Hypothalamus (tissue), 51 donors: ENCODE results near the gene LEAP2.

Source experiments
- DNase-seq, 51 donors: peaks; one replicate each; lab custom pipeline; 2025; lab: John Stamatoyannopoulos, UW

Gene LEAP2, protein sequence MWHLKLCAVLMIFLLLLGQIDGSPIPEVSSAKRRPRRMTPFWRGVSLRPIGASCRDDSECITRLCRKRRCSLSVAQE

DNA sequence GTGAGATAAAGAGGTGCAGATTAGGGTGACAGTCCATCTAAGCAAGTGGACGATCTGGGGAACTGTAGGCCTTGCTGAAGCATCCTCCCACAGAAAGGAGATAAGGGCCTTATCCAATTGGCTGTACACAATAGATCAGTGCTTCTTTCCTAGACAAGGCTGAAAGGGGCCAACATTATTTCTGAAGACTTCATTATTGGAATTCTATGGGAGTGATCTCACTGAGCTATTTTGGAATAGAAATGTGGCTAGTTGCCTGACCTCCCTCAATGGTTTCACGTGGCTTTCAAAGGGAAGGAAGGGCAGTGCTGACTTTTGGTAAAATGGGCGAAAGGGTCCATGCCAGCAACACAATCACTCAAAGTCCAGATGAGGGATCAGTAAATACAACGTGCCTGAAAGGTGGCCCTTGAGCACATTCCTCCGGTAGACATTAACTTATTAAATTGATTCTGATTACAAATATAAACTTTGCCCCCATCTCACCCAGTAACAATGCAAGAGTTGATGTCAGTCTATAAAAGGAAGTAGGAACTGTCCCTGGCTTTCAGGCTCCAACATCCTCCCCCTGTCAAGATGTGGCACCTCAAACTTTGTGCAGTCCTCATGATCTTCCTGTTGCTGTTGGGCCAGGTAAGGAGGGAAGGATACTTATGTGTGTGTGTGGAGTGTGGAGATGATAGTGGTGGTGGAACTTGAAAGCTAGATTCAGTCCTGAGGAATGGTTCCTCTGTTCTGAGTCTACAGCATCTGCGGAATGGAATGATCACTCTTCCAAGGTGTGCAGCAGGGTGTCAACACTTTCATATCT is at the start of gene LEAP2:
LEAP2 (plus strand) TSS at position 550 of the 811 bp plus-strand sequence; CDS start at position 577, 27 bp downstream.
- DNase-seq, result no peak

- no peak for DNase-seq
Observed at GRCh38 chr5:132824426-132824825, 49.0 kb upstream of the LEAP2 start.

- no peak for DNase-seq
Observed at GRCh38 chr5:132825033-132825833, 48.2 kb upstream of the LEAP2 start.

- DNase-seq, result no peak
Observed at GRCh38 chr5:132825834-132826391, 47.6 kb upstream of the LEAP2 start.

GRCh38 chr5:132826424-132827082 is 46.9 kb upstream of the LEAP2 start:
- no peak for DNase-seq

DNA sequence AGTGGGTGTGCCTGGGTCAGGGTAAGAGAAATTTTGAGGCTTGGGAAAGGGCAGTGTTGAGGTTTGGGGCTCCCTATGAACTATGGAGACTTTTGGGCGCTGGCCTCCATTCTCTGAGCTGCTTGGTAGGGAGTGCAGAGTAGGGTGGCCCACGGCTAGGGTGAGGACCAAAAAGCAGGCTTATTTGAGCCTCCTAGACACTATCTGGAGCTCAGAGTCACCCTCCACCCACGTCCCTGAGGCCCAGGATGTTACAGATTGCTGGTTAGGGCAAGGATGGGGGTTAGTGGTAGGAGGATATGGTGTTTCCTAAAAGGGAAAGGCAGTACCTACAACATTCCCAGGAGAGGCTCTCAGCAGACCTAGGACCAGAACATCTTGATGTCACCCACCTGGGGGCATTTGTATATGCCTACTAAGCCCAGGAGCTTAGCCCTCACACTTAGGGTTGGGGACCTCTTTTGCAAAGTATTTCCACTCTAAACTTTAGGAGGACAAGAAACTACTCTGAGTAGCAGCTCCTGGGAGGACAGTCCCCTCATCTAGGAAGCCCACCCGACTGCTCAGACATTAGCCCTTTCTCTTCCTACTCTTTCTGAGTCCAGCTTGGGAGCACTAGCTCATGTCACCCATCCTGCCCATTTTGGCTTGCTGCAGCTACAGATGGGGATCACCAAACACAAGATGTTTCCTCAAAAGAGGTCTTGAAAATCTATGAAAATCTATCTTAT is 45.4 kb upstream of the LEAP2 start:
- no peak for DNase-seq

DNA sequence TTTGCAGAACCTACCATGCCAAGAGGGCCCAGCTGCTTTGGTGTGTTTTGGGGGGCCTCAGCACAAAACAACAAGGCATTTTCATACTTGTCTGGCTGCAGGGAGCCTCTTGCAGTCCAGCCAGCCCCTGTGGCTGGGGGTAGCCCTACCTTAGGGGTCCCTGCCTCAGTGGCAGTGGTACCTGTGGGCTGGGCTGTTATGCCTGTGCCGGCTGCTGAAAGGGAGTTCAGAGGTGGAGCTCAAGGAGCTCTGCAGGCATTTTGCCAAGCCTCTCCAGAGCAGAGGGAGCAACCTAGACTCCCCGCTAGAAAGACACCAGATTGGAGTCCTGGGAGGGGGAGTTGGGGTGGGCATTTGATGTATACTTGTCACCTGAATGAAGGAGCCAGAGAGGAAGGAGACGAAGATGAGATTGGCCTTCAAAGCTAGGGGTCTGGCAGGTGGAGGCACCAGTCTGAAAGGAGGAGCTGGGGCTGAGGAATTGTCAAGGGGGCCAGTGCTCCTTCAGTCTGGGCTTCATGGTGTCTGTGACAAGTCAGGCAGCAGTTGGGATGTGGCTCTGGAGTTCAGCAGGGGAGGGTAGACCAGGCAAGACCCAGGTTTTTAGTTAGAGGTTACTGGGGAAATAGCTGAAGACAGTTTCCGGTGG is 44.5 kb upstream of the LEAP2 start:
- no peak for DNase-seq

DNA sequence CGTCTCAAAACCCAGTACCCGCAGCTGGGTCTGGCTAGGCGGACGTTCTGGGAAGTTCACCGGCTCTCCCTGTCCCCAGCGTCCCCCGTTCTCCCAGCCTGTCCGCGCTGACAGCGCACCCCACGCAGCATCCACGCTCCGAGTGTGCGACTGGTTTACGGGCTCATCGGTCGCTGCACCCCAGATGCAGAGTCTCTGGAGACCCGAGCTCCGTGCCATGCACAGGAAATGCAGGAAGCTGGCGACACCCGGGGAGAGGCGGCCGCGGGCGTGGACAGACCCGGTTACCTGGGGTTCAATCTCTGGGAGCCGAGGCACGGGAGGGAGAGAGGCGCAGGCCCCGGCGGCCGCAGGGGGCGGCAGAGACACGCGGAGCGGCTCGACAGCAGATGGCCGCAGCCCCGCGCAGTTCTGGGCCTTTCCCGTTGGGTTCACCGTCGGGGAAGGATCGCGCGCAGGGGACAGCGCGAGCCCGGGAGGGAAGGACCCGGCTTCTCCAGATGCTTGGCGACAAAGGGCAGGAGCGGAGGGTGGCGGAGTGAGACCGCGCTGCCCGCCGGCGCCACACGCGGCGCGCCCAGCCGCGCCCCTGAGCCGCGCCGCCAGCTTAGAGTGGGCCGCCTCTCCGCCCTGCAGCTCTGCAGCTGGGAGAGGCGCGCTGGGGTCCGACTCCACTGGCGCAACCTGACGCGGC is 43.6 kb upstream of the LEAP2 start:
- peak in 45 of 51 donors; percentile 31 to 85 (median 60) for DNase-seq

DNA sequence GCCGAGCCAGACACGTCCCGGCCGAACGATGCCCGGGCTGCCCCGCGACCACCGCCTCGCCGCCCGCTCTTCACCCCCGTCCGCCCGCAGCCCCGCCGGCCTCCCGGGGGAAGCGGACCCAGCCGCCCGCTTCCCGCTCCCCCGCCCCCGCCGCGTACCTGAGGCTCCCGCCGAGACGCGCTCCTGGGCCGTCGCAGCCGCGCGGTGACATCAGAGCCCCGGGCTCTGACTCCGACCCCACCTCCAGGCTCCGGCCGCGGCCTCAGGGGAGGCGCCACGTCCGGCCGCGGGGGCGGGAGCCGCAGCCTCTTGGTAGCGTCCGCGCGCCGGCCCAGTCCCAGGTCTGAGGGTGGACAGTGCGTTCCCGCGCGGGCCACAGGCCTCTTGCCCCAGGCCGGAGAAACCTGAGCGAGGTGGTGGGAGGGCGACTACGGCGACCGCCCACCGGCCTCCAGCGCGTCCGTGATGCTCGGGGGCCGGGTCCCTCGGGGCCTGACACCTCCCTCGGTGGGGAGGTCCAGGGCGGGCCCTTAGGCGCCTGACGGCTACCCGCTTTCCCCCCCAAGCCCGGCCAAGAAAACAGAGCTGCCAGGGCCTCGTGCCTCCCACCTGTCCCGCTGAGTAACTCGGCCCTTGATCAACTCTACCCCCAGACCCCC is 42.9 kb upstream of the LEAP2 start, which contains the start of gene SHROOM1:
SHROOM1 (minus strand) TSS at position 212 of the 659 bp plus-strand sequence. CDS start 4,507 bp downstream, outside the sequence.
- DNase-seq, result peak in 17 of 51 donors; percentile 22 to 61 (median 39)

DNA sequence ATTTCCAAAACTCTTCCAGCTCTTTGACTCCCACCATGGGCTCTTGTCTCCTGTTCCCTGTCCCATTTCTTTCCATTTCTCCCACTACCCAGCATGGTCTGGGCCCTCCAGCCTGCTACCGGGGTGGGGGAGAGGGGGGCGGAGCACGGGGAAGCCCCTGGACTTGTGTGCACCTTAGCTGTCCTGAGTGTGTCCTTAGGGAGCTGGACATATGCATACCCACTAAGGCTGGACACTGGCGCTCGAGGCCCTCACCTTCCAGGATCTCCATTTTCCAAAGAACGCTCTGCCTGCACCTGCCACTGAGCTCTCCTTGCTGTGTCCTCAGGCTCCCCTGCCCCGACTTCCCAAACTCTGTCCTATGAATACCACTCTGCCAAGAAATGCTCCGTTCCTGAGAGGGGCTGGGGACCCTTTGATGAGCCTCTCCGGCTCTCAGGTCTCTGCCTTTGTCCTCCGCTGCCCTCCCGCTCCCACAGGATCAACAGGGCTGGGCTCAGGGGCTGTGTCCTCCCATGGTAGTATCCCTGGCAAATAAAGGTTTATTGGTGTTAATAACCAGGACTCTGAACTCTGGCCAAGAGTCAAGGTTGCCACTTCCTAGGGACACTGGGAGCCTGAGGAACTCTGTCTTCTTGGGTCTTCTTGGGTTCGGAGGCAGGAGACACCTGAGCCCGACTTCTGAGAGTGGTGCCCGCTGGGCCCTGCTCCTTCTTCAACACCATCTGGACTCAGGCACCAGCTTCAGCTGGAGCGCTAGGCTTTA is 42.2 kb upstream of the LEAP2 start:
- no peak for DNase-seq

GRCh38 chr5:132832612-132833011 is 40.9 kb upstream of the LEAP2 start:
- DNase-seq, result no peak

GRCh38 chr5:132834057-132834456 is 39.4 kb upstream of the LEAP2 start:
- no peak for DNase-seq

- no peak for DNase-seq
Observed at GRCh38 chr5:132836852-132837251, 36.6 kb upstream of the LEAP2 start.

- no peak for DNase-seq
Observed at GRCh38 chr5:132837868-132838267, 35.6 kb upstream of the LEAP2 start.

DNA sequence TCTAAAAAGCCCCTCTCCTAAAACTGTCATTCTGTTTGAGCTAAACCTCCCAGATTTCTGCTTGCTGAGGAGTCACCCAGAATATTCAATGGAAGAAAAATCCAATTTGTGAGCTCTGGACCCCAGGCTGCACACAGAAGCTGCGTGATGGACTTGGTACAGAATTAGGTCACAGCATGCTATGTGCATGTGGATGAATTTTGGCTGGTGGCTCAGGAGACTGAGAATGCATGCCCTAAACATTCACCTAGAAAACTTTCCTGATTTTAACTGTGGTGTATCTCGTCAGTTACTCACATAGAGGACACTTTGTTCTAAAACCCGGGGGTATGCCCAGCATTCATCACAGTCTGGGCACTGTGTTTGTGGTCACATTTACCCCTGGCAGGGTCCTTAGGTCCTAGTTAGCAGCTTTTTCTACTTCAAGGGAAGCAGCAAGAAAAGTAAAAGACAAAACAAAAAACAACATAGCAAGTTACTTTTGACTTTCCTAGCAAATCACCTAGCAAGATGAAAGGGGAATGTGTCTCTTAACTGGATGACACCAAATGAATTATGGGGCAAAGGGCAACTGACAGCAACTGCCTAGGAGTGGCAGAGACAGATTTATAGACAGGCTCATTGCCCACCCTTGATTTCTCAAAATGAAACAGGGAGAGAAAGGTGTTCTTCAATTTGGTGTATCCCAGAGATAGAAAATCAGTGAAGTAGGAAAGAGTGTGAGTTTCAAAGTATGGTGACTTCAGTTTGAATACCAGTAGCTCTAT is 34.8 kb upstream of the LEAP2 start:
- no peak for DNase-seq

DNA sequence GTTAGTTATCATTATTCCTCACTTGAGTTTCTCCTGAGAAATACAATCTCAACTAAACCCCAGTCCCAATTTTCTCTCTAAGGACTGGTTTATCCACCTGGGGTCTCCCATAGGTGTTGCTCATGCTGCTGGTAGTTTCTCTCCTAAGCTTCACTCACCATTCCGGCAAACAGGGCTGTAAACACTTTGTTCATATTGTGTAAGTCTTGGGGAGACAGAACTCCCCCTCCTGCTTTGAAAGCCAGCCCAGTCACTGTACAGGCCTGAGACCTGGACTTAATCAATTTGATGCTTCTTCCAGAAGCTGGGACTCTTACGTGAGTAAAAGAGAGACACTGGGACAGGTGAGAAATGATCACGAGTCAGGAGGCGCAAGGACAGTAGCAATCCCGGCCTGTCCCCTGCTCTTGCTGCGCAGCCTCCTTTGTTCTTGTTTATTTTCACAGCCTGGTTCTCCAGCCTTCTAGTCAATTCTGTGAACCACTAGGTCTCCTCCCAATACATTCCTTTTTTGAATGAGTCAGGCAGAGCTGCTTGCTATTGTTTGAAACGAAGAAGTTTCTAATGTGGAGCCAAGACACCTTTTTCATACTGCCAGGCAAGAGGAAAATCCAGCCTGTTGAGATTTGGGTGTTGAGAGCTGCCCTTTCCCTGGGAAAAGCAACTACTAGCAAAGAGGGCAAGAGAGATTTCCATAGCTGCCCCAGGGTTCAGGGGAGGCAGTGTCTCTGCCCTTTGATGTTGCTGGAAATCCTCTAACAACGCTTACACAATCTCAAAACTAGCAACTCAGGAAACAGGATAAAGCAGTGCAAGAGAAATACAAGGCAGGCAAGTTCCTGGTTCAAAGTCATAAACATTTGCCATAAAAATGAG is 33.8 kb upstream of the LEAP2 start:
- no peak for DNase-seq
